HG02571 (cell line): ENCODE results near the gene DNAJC30.

Source experiments
- ATAC-seq: cut with Tn5 transposase; IDR thresholded peaks from one replicate; pipeline ENCODE4 v1.9.1; 2021; ENCODE audit warnings: mild to moderate bottlenecking, moderate library complexity; ENCODE audit not compliant: unreplicated experiment

DNAJC30 gene

GRCh38 chr7:73708961-73709549 lies 25.8 kb upstream of the DNAJC30 start:
- no peak for ATAC-seq

GRCh38 chr7:73707045-73707631 lies 23.9 kb upstream of the DNAJC30 start:
- no peak for ATAC-seq

- ATAC-seq: no peak
Observed at GRCh38 chr7:73706126-73707044, 23.1 kb upstream of the DNAJC30 start.

GRCh38 chr7:73705551-73705920 lies 22.3 kb upstream of the DNAJC30 start:
- no peak for ATAC-seq

GRCh38 chr7:73704640-73705550 lies 21.6 kb upstream of the DNAJC30 start:
- ATAC-seq: no peak

- no peak for ATAC-seq
Observed at GRCh38 chr7:73703757-73704639, 20.7 kb upstream of the DNAJC30 start.

GRCh38 chr7:73703225-73703624 lies 20.0 kb upstream of the DNAJC30 start:
- ATAC-seq: no peak

GRCh38 chr7:73702665-73703064 lies 19.4 kb upstream of the DNAJC30 start:
- no peak for ATAC-seq

GRCh38 chr7:73702226-73702625 lies 19.0 kb upstream of the DNAJC30 start:
- ATAC-seq: no peak

- no peak for ATAC-seq
Observed at GRCh38 chr7:73701357-73701995, 18.2 kb upstream of the DNAJC30 start.

GRCh38 chr7:73700581-73701134 lies 17.4 kb upstream of the DNAJC30 start:
- no peak for ATAC-seq

- ATAC-seq: no peak
Observed at GRCh38 chr7:73700069-73700423, 16.8 kb upstream of the DNAJC30 start.

- ATAC-seq: no peak
Observed at GRCh38 chr7:73699370-73700068, 16.3 kb upstream of the DNAJC30 start.

GRCh38 chr7:73698410-73698809 lies 15.2 kb upstream of the DNAJC30 start:
- ATAC-seq: no peak

- no peak for ATAC-seq
Observed at GRCh38 chr7:73696372-73696771, 13.1 kb upstream of the DNAJC30 start.

GRCh38 chr7:73690646-73691045 lies 7.4 kb upstream of the DNAJC30 start:
- ATAC-seq: no peak

- no peak for ATAC-seq
Observed at GRCh38 chr7:73688288-73688687, 5.0 kb upstream of the DNAJC30 start.

- no peak for ATAC-seq
Observed at GRCh38 chr7:73685311-73685710, 2.1 kb upstream of the DNAJC30 start.
